ENCODE results near the gene GOLPH3. TPM values are rescaled to one million over a fixed set of nuclear protein-coding genes. Genes with fewer than 3 reads are reported as not detected.
"Not testable (repeated sequence)": the region's sequence is repeated elsewhere in the genome, so short reads cannot be mapped to it uniquely, and the experiment has no call there.

Gene GOLPH3
- total RNA-seq, result 100 to 1,000 TPM; 108 to 116 (median 113) TPM

- H3K9me3 Mint-ChIP-seq, result no peaks in the 10 kb centered on the region
- H3K4me1 Mint-ChIP-seq (ENCODE audit: low read depth), result peaks cover 29% of the 10 kb centered on the region
- DNase-seq (peak; percentile 89), ATAC-seq (peak; percentile 94)
- peaks cover 12% of the 10 kb centered on the region for H3K36me3 Mint-ChIP-seq (ENCODE audit: insufficient read depth)
- peaks cover 3% of the 10 kb centered on the region for H3K27me3 Mint-ChIP-seq (ENCODE audit: low read depth)
- H3K4me3 Mint-ChIP-seq, result peak within 1 kb of the TSS; percentile 99
Measured at GRCh38 chr5:32174011-32174870, at the start of gene GOLPH3. Gene GOLPH3 (minus strand): TSS chr5:32174319. CDS start chr5:32174034, 285 bp downstream.

GRCh38 chr5:32222723-32223470 lies 48.8 kb upstream of the GOLPH3 start:
- H3K27me3 Mint-ChIP-seq (ENCODE audit: low read depth), result no peaks in the 10 kb centered on the region
- no peak for ATAC-seq
- DNase-seq, result no peak

GRCh38 chr5:32217886-32218396 lies 43.8 kb upstream of the GOLPH3 start:
- Mint-ChIP-seq H3K36me3 (ENCODE audit: insufficient read depth) (no peaks in the 10 kb centered on the region), H3K27me3 (ENCODE audit: low read depth) (no peaks in the 10 kb centered on the region), H3K4me3 (no peak overlapping the region), H3K9me3 (no peaks in the 10 kb centered on the region), H3K4me1 (ENCODE audit: low read depth) (no peaks in the 10 kb centered on the region)
- no peak for DNase-seq
- ATAC-seq, result no peak

More at GRCh38 chr5:32222723-32223470, 48.8 kb upstream of the GOLPH3 start:
- Mint-ChIP-seq H3K36me3 (ENCODE audit: insufficient read depth) (peaks cover 2% of the 10 kb centered on the region), H3K9me3 (no peaks in the 10 kb centered on the region), H3K4me3 (no peak overlapping the region), H3K4me1 (ENCODE audit: low read depth) (no peaks in the 10 kb centered on the region)

- not testable (repeated sequence) for H3K4me3 Mint-ChIP-seq; H3K27me3 Mint-ChIP-seq (ENCODE audit: low read depth); ATAC-seq; DNase-seq; H3K36me3 Mint-ChIP-seq (ENCODE audit: insufficient read depth); H3K9me3 Mint-ChIP-seq; H3K4me1 Mint-ChIP-seq (ENCODE audit: low read depth)
Measured at GRCh38 chr5:32214344-32214743, 40.2 kb upstream of the GOLPH3 start.

GRCh38 chr5:32210151-32210550 lies 36.0 kb upstream of the GOLPH3 start:
- Mint-ChIP-seq H3K9me3 (no peaks in the 10 kb centered on the region), H3K27me3 (ENCODE audit: low read depth) (no peaks in the 10 kb centered on the region), H3K4me1 (ENCODE audit: low read depth) (peaks cover 12% of the 10 kb centered on the region), H3K4me3 (no peak overlapping the region), H3K36me3 (ENCODE audit: insufficient read depth) (no peaks in the 10 kb centered on the region)
- no peak for ATAC-seq
- DNase-seq, result no peak

- peaks cover 12% of the 10 kb centered on the region for H3K4me1 Mint-ChIP-seq (ENCODE audit: low read depth)
- not testable (repeated sequence) for ATAC-seq; H3K36me3 Mint-ChIP-seq (ENCODE audit: insufficient read depth); H3K27me3 Mint-ChIP-seq (ENCODE audit: low read depth); H3K4me3 Mint-ChIP-seq; DNase-seq; H3K9me3 Mint-ChIP-seq
Measured at GRCh38 chr5:32208837-32209236, 34.7 kb upstream of the GOLPH3 start.

GRCh38 chr5:32207355-32207634 lies 33.2 kb upstream of the GOLPH3 start:
- Mint-ChIP-seq H3K27me3 (ENCODE audit: low read depth) (peaks cover 3% of the 10 kb centered on the region), H3K4me1 (ENCODE audit: low read depth) (peaks cover 14% of the 10 kb centered on the region), H3K4me3 (no peak overlapping the region), H3K9me3 (no peaks in the 10 kb centered on the region), H3K36me3 (ENCODE audit: insufficient read depth) (no peaks in the 10 kb centered on the region)
- DNase-seq (no peak), ATAC-seq (no peak)

- H3K9me3 Mint-ChIP-seq, result no peaks in the 10 kb centered on the region
- no peak for ATAC-seq
- peaks cover 3% of the 10 kb centered on the region for H3K27me3 Mint-ChIP-seq (ENCODE audit: low read depth)
- no peak for DNase-seq
- no peak overlapping the region for H3K4me3 Mint-ChIP-seq
- no peaks in the 10 kb centered on the region for H3K36me3 Mint-ChIP-seq (ENCODE audit: insufficient read depth)
- H3K4me1 Mint-ChIP-seq (ENCODE audit: low read depth), result peaks cover 14% of the 10 kb centered on the region
Measured at GRCh38 chr5:32206509-32207354, 32.6 kb upstream of the GOLPH3 start.

GRCh38 chr5:32206053-32206452 lies 31.9 kb upstream of the GOLPH3 start:
- ATAC-seq (no peak), DNase-seq (no peak)
- no peaks in the 10 kb centered on the region for H3K9me3 Mint-ChIP-seq
- peaks cover 12% of the 10 kb centered on the region for H3K4me1 Mint-ChIP-seq (ENCODE audit: low read depth)
- H3K27me3 Mint-ChIP-seq (ENCODE audit: low read depth), result peaks cover 6% of the 10 kb centered on the region
- H3K4me3 Mint-ChIP-seq, result no peak overlapping the region
- H3K36me3 Mint-ChIP-seq (ENCODE audit: insufficient read depth), result no peaks in the 10 kb centered on the region

- Mint-ChIP-seq H3K9me3 (no peaks in the 10 kb centered on the region), H3K27me3 (ENCODE audit: low read depth) (peaks cover 6% of the 10 kb centered on the region), H3K4me3 (no peak overlapping the region), H3K36me3 (ENCODE audit: insufficient read depth) (no peaks in the 10 kb centered on the region), H3K4me1 (ENCODE audit: low read depth) (peaks cover 4% of the 10 kb centered on the region)
- no peak for ATAC-seq
- no peak for DNase-seq
Measured at GRCh38 chr5:32202394-32202793, 28.3 kb upstream of the GOLPH3 start.

- no peak overlapping the region for H3K4me3 Mint-ChIP-seq
- H3K27me3 Mint-ChIP-seq (ENCODE audit: low read depth), result peaks cover 6% of the 10 kb centered on the region
- H3K36me3 Mint-ChIP-seq (ENCODE audit: insufficient read depth), result no peaks in the 10 kb centered on the region
- H3K4me1 Mint-ChIP-seq (ENCODE audit: low read depth), result peaks cover 2% of the 10 kb centered on the region
- ATAC-seq (no peak), DNase-seq (no peak)
- no peaks in the 10 kb centered on the region for H3K9me3 Mint-ChIP-seq
Measured at GRCh38 chr5:32201122-32201753, 27.1 kb upstream of the GOLPH3 start.

- DNase-seq, result no peak
- Mint-ChIP-seq H3K4me1 (ENCODE audit: low read depth) (no peaks in the 10 kb centered on the region), H3K36me3 (ENCODE audit: insufficient read depth) (no peaks in the 10 kb centered on the region), H3K27me3 (ENCODE audit: low read depth) (peaks cover 11% of the 10 kb centered on the region), H3K9me3 (no peaks in the 10 kb centered on the region), H3K4me3 (no peak overlapping the region)
- no peak for ATAC-seq
Measured at GRCh38 chr5:32197032-32197431, 22.9 kb upstream of the GOLPH3 start.

- no peaks in the 10 kb centered on the region for H3K9me3 Mint-ChIP-seq
Measured at GRCh38 chr5:32195265-32195664, 21.1 kb upstream of the GOLPH3 start.

GRCh38 chr5:32193591-32193990 lies 19.5 kb upstream of the GOLPH3 start:
- DNase-seq, result no peak
- Mint-ChIP-seq H3K36me3 (ENCODE audit: insufficient read depth) (no peaks in the 10 kb centered on the region), H3K4me3 (no peak overlapping the region), H3K27me3 (ENCODE audit: low read depth) (peaks cover 7% of the 10 kb centered on the region), H3K9me3 (no peaks in the 10 kb centered on the region), H3K4me1 (ENCODE audit: low read depth) (no peaks in the 10 kb centered on the region)
- ATAC-seq, result no peak

More at GRCh38 chr5:32195265-32195664, 21.1 kb upstream of the GOLPH3 start:
- ATAC-seq (no peak), DNase-seq (no peak)
- no peaks in the 10 kb centered on the region for H3K36me3 Mint-ChIP-seq (ENCODE audit: insufficient read depth)
- H3K4me3 Mint-ChIP-seq, result no peak overlapping the region
- peaks cover 7% of the 10 kb centered on the region for H3K27me3 Mint-ChIP-seq (ENCODE audit: low read depth)
- no peaks in the 10 kb centered on the region for H3K4me1 Mint-ChIP-seq (ENCODE audit: low read depth)

Measured in activated T-cell treated with anti-CD3 and anti-CD28 coated beads, Interleukin-2, amount 50 U/mL, for 4 hours (primary cell).